GM18499 (cell line): ENCODE results near the gene GPC1.

ENCODE experiments used
- ATAC-seq: cut with Tn5 transposase; IDR thresholded peaks from one replicate; pipeline ENCODE4 v1.9.1; 2021; ENCODE audit warnings: moderate number of reproducible peaks; ENCODE audit not compliant: insufficient read depth, unreplicated experiment

Gene GPC1

GRCh38 chr2:240440251-240440650 is 4.8 kb downstream of the GPC1 start:
- no peak for ATAC-seq

GRCh38 chr2:240440704-240441320 is 5.3 kb downstream of the GPC1 start:
- no peak for ATAC-seq

- no peak for ATAC-seq
Observed at GRCh38 chr2:240441326-240441992, 6.0 kb downstream of the GPC1 start.

GRCh38 chr2:240441993-240442411 is 6.5 kb downstream of the GPC1 start:
- no peak for ATAC-seq

GRCh38 chr2:240442891-240443715 is 7.6 kb downstream of the GPC1 start:
- no peak for ATAC-seq

- ATAC-seq = no peak
Observed at GRCh38 chr2:240443891-240444301, 8.4 kb downstream of the GPC1 start.

GRCh38 chr2:240444464-240444863 is 9.0 kb downstream of the GPC1 start:
- ATAC-seq = no peak

GRCh38 chr2:240445961-240446663 is 10.6 kb downstream of the GPC1 start:
- no peak for ATAC-seq

- ATAC-seq = no peak
Observed at GRCh38 chr2:240446664-240447175, 11.3 kb downstream of the GPC1 start.

- no peak for ATAC-seq
Observed at GRCh38 chr2:240447331-240447730, 11.9 kb downstream of the GPC1 start.

- ATAC-seq = no peak
Observed at GRCh38 chr2:240447934-240448333, 12.5 kb downstream of the GPC1 start.

- ATAC-seq = no peak
Observed at GRCh38 chr2:240448387-240449274, 13.2 kb downstream of the GPC1 start.

GRCh38 chr2:240449764-240450531 is 14.5 kb downstream of the GPC1 start:
- no peak for ATAC-seq

GRCh38 chr2:240450532-240451107 is 15.2 kb downstream of the GPC1 start:
- ATAC-seq = no peak

GRCh38 chr2:240451108-240451611 is 15.7 kb downstream of the GPC1 start:
- ATAC-seq = no peak

- ATAC-seq = no peak
Observed at GRCh38 chr2:240451791-240452461, 16.5 kb downstream of the GPC1 start.

- no peak for ATAC-seq
Observed at GRCh38 chr2:240452462-240453256, 17.2 kb downstream of the GPC1 start.
